Umbilical cord (tissue), 2 donors: ENCODE measurements around the gene RPS21. TPM values are rescaled to one million over a fixed set of nuclear protein-coding genes. Genes with fewer than 3 reads are reported as not detected.

ENCODE experiments used
- DNase-seq: peaks from one replicate; pipeline ENCODE4 v3.0.0-alpha.2; 2015; ENCODE audit warnings: low spot score
- total RNA-seq: library from RNA; depleted of rRNA; stranded (reverse); fragments of >200 nt; gene quantifications from one replicate; pipeline ENCODE4 v1.2.3, GENCODE V29; 2014; ENCODE audit warnings: low replicate concordance; ENCODE audit not compliant: insufficient read depth

The RPS21 gene
- total RNA-seq, 1 donor from 2014 or later, result 549 TPM

DNA sequence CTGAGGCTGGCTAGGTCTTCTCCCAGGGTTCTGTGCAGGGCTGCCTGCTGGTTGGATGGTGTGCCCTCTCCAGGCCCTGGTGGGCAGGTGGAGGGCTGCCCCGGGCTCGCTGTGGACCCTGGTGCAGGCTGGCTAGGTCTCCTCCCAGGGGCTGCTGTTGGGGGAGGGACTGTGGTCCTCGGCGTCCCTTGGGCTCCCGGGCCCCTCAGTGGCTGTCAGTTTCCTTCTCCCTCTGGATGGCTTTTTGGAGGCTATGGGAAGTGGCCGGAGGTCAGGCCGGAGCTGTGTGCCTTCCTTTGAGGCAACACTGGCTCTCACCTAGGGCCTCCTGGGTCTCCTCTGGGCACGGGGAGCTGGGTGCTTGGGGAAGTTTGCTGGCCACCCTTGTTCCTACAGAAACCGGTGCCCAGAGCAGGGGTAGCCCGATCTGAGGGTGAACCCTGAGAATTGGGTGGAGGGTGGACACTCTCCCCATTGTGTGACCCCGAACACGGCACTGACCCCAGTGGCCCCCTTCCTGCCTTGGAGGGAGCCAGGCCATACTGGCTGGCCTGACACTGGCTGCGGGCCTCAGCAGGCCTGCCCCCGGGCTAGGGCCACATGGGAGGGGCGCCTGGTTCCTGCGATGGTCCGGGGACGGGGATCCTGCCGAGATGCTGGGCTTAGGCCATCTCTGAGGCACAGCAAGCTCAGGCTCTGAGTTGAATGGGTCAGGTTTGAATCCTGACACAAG is 24.0 kb downstream of the RPS21 start:
- no peak for DNase-seq

GRCh38 chr20:62411479-62412193 is 24.7 kb downstream of the RPS21 start:
- DNase-seq, result no peak

- DNase-seq, result no peak
These were observed 25.5 kb downstream of the RPS21 start for GRCh38 chr20:62412194-62413024.

DNA sequence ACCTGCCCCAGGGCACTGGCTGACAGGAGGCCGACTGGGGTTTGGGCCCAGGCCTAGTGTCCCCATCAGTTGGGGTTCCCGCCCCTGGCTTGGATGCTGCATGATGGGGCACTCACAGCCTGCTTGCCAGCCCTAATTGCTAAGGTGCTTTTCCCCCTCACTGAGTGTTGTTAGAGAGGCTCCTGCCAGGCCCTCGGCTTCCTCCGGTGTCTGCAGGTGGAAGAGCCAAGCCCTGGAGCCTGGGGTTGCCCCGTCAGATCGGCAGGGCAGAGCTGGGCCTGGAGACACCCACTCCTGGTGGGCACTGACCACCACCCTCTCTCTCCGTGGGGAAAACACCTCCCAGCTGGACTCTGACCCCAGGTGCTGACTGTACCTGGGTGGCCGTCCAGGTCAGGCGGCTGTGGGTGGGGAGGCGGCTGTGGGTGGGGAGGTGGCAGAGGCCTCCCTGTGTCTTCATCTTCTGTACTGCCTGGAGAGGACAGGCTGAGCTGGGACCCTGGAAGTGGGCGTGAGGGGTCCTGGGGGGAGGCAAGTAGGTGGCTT is 26.2 kb downstream of the RPS21 start:
- no peak for DNase-seq

- DNase-seq, result no peak
These were observed 27.1 kb downstream of the RPS21 start for GRCh38 chr20:62413896-62414481.

GRCh38 chr20:62415354-62416111 is 28.6 kb downstream of the RPS21 start:
- no peak for DNase-seq

DNA sequence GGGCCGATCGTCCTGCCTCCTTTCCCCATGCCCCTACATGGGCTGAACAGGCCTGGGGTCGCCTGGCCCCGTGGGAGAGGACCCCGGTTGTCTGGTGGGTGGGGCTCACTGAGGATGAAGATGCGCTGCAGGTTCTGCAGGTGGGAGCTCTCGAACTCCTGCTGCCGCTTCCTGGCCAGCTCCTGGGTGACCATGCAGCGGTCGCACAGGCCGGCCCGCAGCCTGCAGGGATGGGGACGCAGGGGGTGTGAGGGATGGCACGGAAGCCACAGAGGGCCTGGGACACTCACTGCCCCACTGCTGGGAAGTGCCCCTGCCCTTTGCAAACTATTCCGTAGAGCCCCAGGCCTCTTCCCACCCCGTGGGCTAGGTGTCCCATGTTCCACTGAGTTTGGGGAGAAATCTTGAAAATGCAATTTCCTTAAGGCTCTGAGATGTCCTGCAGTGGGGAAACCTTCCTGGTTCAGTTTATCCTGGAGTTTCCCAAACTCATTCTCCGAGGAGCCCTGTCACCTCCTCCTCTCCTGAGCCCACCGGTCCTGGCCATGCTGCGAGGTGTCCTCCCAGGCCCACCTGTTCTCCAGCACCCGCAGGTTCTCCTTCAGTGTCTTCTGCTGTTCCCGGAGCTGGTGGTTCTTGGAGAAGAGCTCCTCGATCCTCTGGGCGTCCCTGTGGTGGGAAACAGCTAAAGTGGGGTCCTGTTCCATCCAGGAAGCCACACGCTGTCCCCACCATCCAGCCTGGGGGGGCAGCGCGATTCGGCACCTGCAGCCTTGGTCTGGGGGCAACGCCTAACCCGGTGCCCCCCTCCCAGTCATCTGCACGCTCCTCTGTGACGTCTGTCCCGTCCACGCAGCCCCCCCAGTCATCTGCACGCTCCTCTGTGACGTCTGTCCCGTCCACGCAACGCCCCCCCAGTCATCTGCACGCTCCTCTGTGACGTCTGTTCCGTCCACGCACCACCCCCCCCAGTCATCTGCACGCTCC is 30.0 kb downstream of the RPS21 start:
- no peak for DNase-seq

GRCh38 chr20:62417981-62418708 is 31.2 kb downstream of the RPS21 start:
- no peak for DNase-seq

GRCh38 chr20:62418709-62419487 is 32.0 kb downstream of the RPS21 start:
- DNase-seq, result no peak

- DNase-seq, result no peak
These were observed 32.9 kb downstream of the RPS21 start for GRCh38 chr20:62419759-62420158.

DNA sequence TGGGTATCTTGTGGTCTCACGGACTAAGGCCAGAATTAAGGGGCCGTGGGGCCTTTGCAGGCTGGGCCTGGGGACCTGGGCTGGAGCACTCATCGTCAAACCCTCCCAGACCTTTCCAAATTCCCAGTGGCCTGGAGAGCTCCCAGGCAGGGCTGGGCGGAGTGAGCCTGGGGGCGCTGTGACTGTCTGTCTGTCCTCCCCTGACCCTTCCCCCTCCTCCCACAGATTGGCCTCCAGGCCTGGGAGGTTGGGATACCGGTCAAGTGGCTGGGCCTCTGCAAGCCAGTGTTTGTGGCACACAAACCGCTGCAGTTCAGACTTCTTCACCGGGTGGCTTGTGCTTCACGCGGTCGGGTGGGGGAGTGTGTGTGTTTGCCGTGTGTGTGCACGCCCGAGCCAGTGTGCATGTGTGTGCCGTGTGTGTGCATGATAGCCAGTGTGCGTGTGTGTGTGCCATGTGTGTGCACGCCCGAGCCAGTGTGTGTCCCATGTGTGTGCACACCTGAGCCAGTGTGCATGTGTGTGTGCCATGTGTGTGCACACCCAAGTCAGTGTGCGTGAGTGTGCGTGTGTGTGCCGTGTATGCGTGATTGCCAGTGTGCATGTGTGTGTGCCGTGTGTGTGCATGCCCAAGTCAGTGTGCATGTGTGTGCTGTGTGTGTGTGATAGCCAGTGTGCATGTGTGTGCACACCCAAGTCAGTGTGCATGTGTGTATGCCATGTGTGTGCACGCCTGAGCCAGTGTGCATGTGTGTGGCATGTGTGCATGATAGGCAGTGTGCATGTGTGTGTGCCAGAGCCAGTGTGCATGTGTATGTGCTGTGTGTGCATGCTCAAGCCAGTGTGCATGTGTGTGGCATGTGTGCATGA is 34.2 kb downstream of the RPS21 start:
- DNase-seq, result no peak

GRCh38 chr20:62421716-62421990 is 34.8 kb downstream of the RPS21 start:
- no peak for DNase-seq

DNA sequence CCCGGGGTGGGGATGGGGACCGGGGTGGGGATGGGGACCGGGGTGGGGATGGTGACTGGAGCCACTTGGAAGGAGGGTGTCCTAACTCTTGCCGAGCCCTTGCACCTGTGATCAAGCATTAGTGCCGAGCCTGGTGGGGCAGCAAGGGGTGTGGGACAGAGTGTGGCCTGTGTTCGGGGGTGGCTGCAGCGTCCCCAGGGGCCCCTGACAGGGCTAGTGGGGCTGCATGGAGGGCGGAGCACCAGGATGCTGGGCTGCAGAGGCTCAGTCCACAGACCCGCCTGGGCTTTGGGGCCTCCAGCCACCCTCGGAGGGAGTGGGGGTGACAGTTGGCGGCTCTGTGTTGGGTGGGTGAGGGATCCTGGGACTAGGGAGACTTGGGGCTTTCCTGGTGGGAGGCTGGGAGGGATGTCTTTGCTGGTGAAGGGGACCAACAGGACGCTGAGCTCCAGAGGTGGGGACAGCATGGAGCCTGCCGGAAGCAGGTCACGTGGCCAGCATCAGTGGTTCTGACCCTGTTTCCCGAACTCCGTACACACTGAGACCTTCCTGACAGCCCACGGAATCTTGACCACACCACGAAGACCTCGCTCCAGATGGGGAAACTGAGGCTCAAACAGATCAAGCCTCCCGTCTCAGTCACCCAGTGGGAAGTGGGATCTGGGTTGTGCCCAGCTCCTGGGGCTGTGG is 35.9 kb downstream of the RPS21 start:
- DNase-seq, result no peak

- DNase-seq, result no peak
These were observed 36.4 kb downstream of the RPS21 start for GRCh38 chr20:62423326-62423706.

- DNase-seq, result no peak
These were observed 37.6 kb downstream of the RPS21 start for GRCh38 chr20:62424249-62425107.
